GM19455 (cell line): Measurements from ENCODE around the gene ATRN.

ENCODE experiments used
- ATAC-seq: cut with Tn5 transposase; IDR thresholded peaks from one replicate; pipeline ENCODE4 v1.9.1; 2021; ENCODE audit not compliant: unreplicated experiment

The ATRN gene

GRCh38 chr20:3673221-3674070, 202.6 kb downstream of the ATRN start:
- ATAC-seq, result no peak

- ATAC-seq, result no peak
These were observed 203.6 kb downstream of the ATRN start for GRCh38 chr20:3674447-3674846.

- ATAC-seq, result no peak
These were observed 204.4 kb downstream of the ATRN start for GRCh38 chr20:3674995-3675900.

- ATAC-seq, result no peak
These were observed 206.9 kb downstream of the ATRN start for GRCh38 chr20:3677733-3678132.

GRCh38 chr20:3678198-3678597, 207.4 kb downstream of the ATRN start:
- no peak for ATAC-seq

- no peak for ATAC-seq
These were observed 208.3 kb downstream of the ATRN start for GRCh38 chr20:3678856-3679720.

- ATAC-seq, result no peak
These were observed 209.2 kb downstream of the ATRN start for GRCh38 chr20:3679749-3680700.

- ATAC-seq, result no peak
These were observed 210.0 kb downstream of the ATRN start for GRCh38 chr20:3680701-3681351.

GRCh38 chr20:3681352-3681930, 210.6 kb downstream of the ATRN start:
- ATAC-seq, result no peak

GRCh38 chr20:3681931-3682781, 211.3 kb downstream of the ATRN start, which contains the start of gene ADAM33:
Gene ADAM33 (minus strand): TSS chr20:3682010. CDS start chr20:3682004, 6 bp downstream.
- ATAC-seq, result no peak

- no peak for ATAC-seq
These were observed 214.5 kb downstream of the ATRN start for GRCh38 chr20:3685341-3685740.

- ATAC-seq, result no peak
These were observed 215.6 kb downstream of the ATRN start for GRCh38 chr20:3686421-3686820.

- no peak for ATAC-seq
These were observed 216.1 kb downstream of the ATRN start for GRCh38 chr20:3686867-3687321.

- ATAC-seq, result no peak
These were observed 216.8 kb downstream of the ATRN start for GRCh38 chr20:3687655-3688054.

GRCh38 chr20:3689978-3690377, 219.2 kb downstream of the ATRN start:
- no peak for ATAC-seq

- no peak for ATAC-seq
These were observed 219.6 kb downstream of the ATRN start for GRCh38 chr20:3690413-3690812.

GRCh38 chr20:3691306-3691705, 220.5 kb downstream of the ATRN start:
- no peak for ATAC-seq

- ATAC-seq, result no peak
These were observed 221.1 kb downstream of the ATRN start for GRCh38 chr20:3691897-3692296.
